Parathyroid adenoma (tissue), 2 donors: ENCODE data around the gene REXO4.
"Not testable (repeated sequence)": the region's sequence is repeated elsewhere in the genome, so short reads cannot be mapped to it uniquely, and the experiment has no call there.

Experiments used
- H2AFZ ChIP-seq: fragments of 300-600 bp; sonication (generic); one replicate; pipeline ENCODE4 v1.7.0; 2017; ENCODE audit warnings: antibody characterized with exemption, mild to moderate bottlenecking
- H3K27ac ChIP-seq: fragments of 300-600 bp; sonication (generic); one replicate; pipeline ENCODE4 v1.7.0; 2017
- H3K27me3 ChIP-seq: fragments of 300-600 bp; sonication (generic); one replicate; pipeline ENCODE4 v1.7.0; 2017; ENCODE audit warnings: low read length; ENCODE audit not compliant: control insufficient read depth, insufficient read depth
- H3K36me3 ChIP-seq: fragments of 300-600 bp; sonication (generic); one replicate; pipeline ENCODE4 v1.7.0; 2017; ENCODE audit warnings: low read length; ENCODE audit not compliant: control insufficient read depth, insufficient read depth
- H3K4me1 ChIP-seq: fragments of 300-600 bp; sonication (generic); one replicate; pipeline ENCODE4 v1.7.0; 2017; ENCODE audit warnings: control low read depth
- H3K4me2 ChIP-seq: fragments of 300-600 bp; sonication (generic); one replicate; pipeline ENCODE4 v1.7.0; 2017; ENCODE audit warnings: low read length
- H3K4me3 ChIP-seq: fragments of 300-600 bp; sonication (generic); one replicate; pipeline ENCODE4 v1.7.0; 2017; ENCODE audit warnings: low read depth, low read length
- H3K79me2 ChIP-seq: fragments of 300-600 bp; sonication (generic); one replicate; pipeline ENCODE4 v1.7.0; 2017; ENCODE audit warnings: control low read depth
- H3K9ac ChIP-seq: fragments of 300-600 bp; sonication (generic); one replicate; pipeline ENCODE4 v1.7.0; 2017; ENCODE audit warnings: mild to moderate bottlenecking
- H3K9me3 ChIP-seq: fragments of 300-600 bp; sonication (generic); one replicate; pipeline ENCODE4 v1.7.0; 2017; ENCODE audit warnings: low read length; ENCODE audit not compliant: control insufficient read depth
- CTCF ChIP-seq: fragments of 300-600 bp; sonication (generic); IDR thresholded peaks from one replicate; pipeline ENCODE4 v1.7.0; 2017; ENCODE audit warnings: antibody characterized with exemption, mild to moderate bottlenecking
- donor health status: primary hyperparathyroidism.

The REXO4 gene

DNA sequence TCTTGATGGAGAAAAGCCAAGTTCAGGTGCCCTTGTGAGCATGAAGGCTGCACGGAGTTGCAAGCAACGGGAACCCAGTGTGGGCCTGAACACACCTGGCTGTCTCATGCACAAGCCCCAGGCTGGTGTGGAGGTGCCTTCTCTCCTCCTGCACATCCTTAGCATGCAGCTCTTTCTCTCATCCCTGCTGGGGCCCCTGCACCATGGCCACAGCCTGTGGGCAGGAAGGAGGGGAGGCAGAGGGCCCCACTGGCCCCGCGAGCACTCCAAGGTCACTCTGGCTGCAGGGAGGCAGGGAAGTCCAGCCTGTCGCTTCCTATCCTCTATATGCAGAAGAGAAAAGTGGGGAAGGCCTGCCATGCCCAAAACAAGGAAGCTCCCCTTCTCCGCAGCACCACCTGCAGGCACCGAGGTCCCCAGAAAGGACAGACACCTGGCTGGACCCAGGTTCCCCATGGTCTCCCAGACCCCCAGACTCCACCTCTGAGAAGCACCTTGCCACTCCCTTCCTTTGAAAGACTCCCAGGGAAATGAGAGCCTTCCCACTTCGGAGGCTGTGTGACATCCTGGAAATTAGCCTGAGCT is 23.0 kb downstream of the REXO4 start:
- H3K9ac ChIP-seq = no peak overlapping the region
- no peak for TF ChIP-seq CTCF
- no peaks in the 10 kb centered on the region for H3K9me3 ChIP-seq
- H3K4me2 ChIP-seq = no peak overlapping the region
- H3K27ac ChIP-seq = no peak overlapping the region
- H3K36me3 ChIP-seq = no peaks in the 10 kb centered on the region
- H3K27me3 ChIP-seq = no peaks in the 10 kb centered on the region
- no peaks in the 10 kb centered on the region for H3K79me2 ChIP-seq
- H3K4me1 ChIP-seq = no peaks in the 10 kb centered on the region
- no peak overlapping the region for H2AFZ ChIP-seq
- H3K4me3 ChIP-seq = no peak overlapping the region

GRCh38 chr9:133393399-133393798 is 24.4 kb downstream of the REXO4 start:
- no peak overlapping the region for H3K9ac ChIP-seq
- no peaks in the 10 kb centered on the region for H3K4me1 ChIP-seq
- H3K27me3 ChIP-seq = no peaks in the 10 kb centered on the region
- H3K79me2 ChIP-seq = no peaks in the 10 kb centered on the region
- no peak overlapping the region for H3K4me2 ChIP-seq
- H3K27ac ChIP-seq = no peak overlapping the region
- no peak overlapping the region for H2AFZ ChIP-seq
- no peaks in the 10 kb centered on the region for H3K9me3 ChIP-seq
- H3K36me3 ChIP-seq = no peaks in the 10 kb centered on the region
- no peak overlapping the region for H3K4me3 ChIP-seq
- TF ChIP-seq CTCF = no peak

GRCh38 chr9:133392308-133392707 is 25.5 kb downstream of the REXO4 start:
- H3K9ac ChIP-seq, H3K36me3 ChIP-seq, H3K79me2 ChIP-seq, H3K4me2 ChIP-seq, H2AFZ ChIP-seq, H3K27me3 ChIP-seq, H3K27ac ChIP-seq, H3K4me1 ChIP-seq, H3K4me3 ChIP-seq, H3K9me3 ChIP-seq: not testable (repeated sequence)

DNA sequence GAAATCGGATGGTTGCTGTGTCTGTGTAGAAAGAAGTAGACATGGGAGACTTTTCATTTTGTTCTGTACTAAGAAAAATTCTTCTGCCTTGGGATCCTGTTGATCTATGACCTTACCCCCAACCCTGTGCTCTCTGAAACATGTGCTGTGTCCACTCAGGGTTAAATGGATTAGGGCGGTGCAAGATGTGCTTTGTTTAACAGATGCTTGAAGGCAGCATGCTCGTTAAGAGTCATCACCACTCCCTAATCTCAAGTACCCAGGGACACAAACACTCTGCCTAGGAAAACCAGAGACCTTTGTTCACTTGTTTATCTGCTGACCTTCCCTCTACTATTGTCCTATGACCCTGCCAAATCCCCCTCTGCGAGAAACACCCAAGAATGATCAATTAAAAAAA is 26.4 kb downstream of the REXO4 start:
- H3K4me2 ChIP-seq, H3K27me3 ChIP-seq, H3K9ac ChIP-seq, H3K4me1 ChIP-seq, H3K9me3 ChIP-seq, H2AFZ ChIP-seq, H3K79me2 ChIP-seq, H3K36me3 ChIP-seq, H3K4me3 ChIP-seq, H3K27ac ChIP-seq: not testable (repeated sequence)

DNA sequence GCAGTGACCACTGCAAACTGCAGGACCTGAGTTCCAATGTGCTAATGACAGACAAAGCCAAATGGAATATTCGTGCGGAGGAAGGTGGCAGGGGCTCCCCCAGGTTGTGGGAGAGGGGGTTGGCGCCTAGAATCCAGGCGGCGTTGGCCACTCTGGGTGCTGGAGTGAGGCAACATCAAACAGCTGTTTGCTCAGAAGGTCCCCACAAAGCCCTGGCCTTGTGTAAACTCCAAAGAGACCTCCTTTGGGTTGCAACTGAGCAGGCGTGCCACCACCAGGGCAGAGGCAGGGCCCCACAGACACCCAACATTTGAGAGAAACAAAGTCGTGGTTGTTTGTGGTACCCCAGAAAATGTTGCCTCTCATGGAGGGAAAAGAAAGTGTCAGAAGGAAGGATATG is 27.1 kb downstream of the REXO4 start:
- TF ChIP-seq CTCF = no peak

GRCh38 chr9:133389562-133389961 is 28.2 kb downstream of the REXO4 start:
- TF ChIP-seq CTCF = no peak
- H3K27ac ChIP-seq = no peak overlapping the region

More for the DNA sequence above, 27.1 kb downstream of the REXO4 start:
- H3K4me2 ChIP-seq = no peak overlapping the region
- no peak overlapping the region for H3K9ac ChIP-seq
- no peak overlapping the region for H3K4me3 ChIP-seq
- H3K4me1 ChIP-seq = no peaks in the 10 kb centered on the region
- H2AFZ ChIP-seq = no peak overlapping the region
- no peaks in the 10 kb centered on the region for H3K9me3 ChIP-seq
- H3K27ac ChIP-seq = no peak overlapping the region
- no peaks in the 10 kb centered on the region for H3K36me3 ChIP-seq
- no peaks in the 10 kb centered on the region for H3K27me3 ChIP-seq
- no peaks in the 10 kb centered on the region for H3K79me2 ChIP-seq

More at GRCh38 chr9:133389562-133389961, 28.2 kb downstream of the REXO4 start:
- no peaks in the 10 kb centered on the region for H3K27me3 ChIP-seq
- no peaks in the 10 kb centered on the region for H3K79me2 ChIP-seq
- no peaks in the 10 kb centered on the region for H3K9me3 ChIP-seq
- H3K4me1 ChIP-seq = no peaks in the 10 kb centered on the region
- no peak overlapping the region for H3K4me3 ChIP-seq
- no peaks in the 10 kb centered on the region for H3K36me3 ChIP-seq
- H3K4me2 ChIP-seq = no peak overlapping the region
- no peak overlapping the region for H3K9ac ChIP-seq
- no peak overlapping the region for H2AFZ ChIP-seq
